ENCODE measurements around the gene DNAJC10.

DNAJC10 gene

DNA sequence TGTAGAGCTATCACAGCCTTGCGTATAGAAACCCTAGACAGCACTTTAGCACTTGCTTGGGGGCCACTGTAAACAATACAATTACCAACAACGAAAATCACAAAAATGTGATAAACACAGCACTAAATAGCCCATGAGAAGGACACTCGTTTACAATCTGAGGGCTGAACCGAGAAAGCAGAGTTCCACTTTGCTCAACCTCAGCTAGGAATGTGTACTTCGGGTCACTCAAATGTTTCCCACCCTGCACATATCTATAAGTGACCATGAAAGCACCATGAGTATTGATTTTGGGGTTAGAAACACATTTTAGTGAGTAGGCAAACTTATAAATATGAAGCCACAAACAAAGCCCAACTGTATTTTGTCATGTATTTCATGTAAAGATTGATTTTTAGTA lies 88.1 kb downstream of the DNAJC10 start:
- DNase-seq = no peak

DNA sequence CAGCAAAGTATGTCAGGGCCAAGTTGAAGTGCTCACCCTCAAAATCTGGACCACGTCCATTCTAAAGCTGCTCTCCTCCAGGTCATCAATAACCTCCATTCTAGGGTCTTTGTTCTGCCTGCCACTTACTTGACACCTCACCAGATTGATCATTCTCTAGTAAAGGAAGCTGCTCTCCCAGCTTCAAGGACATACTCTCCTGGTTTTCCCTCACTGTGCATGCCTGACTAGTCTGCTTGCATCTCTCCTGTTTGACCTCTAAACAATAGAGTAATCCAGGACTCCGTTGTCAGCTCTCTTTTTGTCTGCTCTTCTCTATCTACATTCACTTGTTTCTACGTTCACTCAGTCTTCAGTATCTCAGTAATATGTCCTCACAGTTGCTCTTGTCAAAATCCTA lies 91.3 kb downstream of the DNAJC10 start:
- DNase-seq = no peak

DNA sequence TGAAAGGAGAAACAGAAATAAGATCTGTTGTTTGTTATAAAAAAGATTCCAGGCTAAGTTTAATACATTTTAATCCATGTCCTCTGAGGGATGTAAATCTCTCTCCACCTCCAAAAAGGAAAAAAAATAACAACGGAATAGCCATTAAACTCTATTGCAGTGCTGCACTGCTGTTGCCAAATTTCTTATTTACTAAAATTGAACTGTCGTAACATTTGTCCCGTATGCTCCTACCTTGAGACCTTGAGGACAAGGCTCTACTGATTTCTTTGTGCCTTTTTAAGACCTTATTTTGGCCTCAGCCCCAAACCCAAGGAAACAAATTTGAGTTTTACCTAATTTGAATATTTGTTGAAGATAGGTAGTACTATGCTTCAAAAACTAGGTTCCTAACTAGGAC lies 94.0 kb downstream of the DNAJC10 start:
- no peak for DNase-seq

DNA sequence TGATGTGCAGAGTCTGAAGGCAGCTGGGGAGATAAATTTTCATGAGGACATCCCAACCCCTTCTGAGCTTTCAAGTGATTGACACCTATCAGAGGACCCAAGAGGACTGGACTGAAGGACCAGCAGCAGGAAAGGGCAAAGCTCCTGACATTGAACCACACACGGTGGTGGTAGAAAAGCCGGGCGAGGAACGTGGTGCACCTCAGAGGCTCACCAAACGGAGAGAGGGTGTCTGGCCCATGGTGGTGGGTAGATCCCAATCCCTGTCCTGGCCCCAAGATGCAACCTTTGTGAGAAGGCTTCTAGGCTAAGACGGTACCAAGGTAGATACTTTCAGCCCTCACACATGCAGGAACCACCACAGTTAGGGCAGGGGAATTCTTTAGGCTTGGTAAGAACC lies 98.3 kb downstream of the DNAJC10 start:
- DNase-seq = no peak

DNA sequence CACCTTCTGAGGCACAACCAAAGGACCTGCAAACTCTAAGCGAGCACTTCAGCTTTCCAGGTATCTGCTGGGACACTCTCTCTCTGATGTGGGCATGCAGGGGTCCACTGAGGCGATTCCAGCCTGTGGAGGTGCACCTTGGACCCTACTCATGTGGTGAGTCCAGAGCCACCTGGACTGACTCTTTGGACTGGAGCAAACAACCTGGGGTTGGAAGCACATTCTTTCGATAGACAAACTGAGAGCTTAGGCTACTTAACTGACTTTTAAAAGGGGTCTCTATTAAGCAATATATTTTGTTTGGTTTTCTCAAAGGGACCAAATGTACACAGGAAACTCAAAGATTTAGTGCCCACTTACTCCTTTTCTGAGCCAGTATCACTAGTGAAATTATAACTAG lies 98.7 kb downstream of the DNAJC10 start:
- no peak for DNase-seq

DNA sequence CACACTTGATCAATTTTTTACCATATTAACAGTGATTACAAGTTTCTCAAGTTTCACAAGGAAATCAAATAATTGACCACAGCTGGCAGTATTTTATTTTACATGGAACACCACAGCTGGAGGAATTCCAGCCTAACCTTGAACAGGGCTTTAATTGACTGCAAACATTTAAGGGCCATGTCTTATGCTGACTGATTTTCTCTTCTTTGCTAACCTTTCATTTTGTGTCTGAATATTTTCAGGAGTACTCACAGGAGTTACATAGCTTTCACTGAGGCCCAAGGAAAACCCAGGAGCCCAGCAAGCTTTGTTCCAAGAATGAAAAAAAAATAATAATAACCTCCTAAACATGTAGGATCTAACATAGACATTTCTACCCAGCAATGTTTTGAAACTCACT lies 100.8 kb downstream of the DNAJC10 start:
- no peak for DNase-seq

DNA sequence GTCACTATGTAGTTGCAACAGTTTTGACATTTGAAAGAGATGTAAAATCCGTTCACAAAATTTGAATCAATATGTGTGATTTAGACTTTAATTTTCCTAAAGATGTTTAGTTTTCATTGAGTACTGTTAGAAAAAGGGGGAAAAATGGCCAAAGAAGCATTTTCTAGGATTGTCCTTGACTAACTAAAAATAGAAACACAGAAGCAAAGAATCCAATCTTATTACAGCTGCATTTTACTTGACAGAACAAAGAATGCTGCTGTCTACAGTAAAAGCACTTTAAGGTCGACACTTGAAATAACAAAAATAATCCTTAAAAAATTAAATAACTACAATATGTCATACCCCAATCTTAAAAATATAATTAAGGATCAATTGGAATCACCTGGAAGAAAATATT lies 101.5 kb downstream of the DNAJC10 start:
- no peak for DNase-seq

DNA sequence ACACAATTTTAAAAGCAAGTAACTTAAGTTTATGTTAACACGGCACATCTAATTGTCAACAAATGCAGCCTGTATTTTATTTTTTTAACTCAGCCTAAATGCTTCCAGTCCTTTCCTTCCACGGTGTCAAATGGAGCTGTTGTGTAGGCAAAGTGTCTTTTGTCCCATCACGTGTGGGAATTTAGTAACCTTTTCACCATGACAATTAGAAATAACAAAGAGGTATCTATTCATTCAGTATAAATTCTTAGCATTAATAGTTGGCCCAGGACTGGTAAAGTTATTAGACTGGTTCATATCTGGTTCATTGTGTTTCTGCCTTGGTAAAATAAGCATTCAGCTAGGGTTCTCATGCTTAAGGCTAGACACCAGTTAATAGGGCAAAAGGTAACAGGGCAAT lies 102.4 kb downstream of the DNAJC10 start:
- no peak for DNase-seq

DNA sequence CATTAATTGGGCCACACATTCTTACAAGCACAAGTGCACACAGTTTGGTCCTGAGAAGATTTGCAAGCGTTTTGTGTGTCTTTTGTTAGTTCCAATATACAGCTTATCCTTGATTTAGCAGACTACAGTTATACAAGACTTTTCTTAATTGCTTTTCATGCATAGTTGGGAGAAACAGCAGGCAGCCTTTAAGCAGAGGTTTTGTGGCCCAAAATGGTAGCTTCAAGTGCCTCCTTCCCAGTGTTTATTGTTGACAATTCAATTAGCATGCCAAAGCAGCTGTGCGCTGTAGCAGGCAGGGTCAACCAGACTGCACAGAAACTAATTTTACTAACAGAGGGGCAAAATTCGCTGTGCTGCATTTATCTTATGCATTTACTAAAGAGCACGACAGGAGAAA lies 102.9 kb downstream of the DNAJC10 start:
- DNase-seq = no peak

DNA sequence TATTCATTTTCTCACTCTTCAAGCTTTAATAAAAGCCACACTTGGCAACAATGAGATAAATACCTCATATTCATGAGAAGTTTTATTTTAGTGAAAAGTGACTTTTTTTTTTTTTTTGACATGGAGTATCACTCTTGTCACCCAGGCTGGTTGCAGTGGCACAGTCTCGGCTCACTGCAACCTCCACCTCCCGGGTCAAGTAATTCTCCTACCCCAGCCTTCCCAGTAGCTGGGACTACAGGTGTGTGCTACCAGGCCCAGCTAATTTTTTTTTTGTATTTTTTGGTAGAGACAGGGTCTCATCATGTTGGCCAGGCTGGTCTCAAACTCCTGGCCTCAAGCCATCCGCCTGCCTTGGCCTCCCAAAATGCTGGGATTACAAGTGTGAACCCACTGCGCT lies 103.4 kb downstream of the DNAJC10 start:
- no peak for DNase-seq

DNA sequence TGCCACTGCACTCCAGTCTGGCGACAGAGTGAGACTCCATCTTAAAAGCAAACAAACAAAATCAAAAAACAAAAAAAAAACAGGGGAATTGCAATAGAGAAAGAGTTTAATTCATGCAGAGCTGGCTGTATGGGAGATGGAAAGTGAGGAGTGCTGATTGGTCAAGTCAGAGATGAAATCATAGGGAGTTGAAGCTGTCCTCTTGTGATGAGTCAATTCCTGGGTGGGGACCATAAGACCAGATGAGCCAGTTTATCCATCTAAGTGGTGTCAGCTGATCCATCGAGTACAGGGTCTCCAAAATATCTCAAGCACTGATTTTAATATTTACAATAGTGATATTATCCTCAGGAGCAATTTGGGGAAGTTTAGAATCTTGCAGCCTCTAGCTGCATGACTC lies 105.1 kb downstream of the DNAJC10 start:
- DNase-seq = no peak

DNA sequence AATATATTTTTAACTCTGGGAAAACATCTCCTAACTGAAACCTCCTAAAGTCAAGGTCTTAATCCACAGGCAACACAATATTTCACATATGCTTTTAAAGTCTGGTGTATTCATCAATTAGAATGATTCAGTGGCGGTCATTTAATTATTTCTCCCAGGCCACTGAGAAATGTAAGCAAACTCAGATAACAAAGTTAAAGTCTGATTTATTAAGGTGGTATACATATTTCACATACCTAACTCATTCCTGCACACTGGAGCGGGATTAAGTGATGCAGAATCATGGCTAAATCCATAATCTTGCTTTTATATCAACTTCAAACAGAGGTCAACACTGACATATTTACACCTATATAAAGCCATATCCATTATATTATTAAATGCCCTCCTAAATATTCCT lies 106.7 kb downstream of the DNAJC10 start:
- DNase-seq = no peak

DNA sequence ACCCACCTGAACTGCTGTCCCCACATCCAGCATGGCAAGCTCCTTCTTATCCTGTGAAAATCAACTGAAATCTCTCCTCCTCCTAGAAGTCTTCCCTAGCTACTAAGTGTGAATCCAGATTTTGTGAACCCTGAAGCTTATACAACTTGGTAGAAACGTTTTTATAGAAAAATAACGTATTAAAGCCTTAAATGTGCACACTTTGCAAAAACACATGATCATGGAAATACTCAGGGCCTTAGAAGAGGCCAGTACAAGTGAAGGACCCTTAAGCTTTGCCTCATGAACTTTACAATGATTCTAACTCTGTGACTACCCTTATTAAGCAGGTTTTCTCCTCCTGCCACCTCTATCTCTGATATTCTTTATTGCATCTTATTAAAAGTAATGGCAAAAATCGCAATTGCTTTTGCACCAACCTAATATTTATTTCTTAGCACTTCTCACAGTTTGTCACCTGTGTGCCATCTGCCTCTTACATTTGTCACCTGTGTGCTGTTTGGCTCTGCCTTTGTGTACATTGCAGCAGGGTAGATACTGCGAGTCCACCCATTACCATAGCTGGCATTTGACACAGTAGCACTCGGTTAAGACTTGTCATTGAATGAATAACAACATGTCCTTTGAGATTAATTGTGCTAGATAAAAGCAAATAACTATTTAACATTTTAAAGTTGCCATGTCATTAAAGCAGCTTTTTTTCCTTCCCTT lies 108.2 kb downstream of the DNAJC10 start:
- DNase-seq = no peak

DNA sequence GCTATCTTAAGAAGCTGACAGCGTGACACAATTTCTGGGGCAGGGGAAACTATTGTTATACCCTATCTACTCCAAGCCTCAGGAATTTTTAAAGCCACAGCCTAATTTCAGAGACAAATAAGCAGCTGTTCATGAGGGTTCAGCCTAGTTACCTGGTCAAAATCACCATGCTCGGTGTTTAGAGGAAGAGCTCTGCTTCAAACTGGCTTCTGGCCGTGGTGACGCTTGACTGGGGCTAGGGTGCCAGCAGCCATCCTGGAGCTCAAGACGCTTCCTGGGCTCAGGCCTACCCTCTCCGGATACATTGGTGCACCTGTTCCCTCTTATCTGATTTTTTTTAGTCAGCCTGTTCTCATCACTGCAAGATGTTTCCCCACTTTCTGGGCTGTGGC lies 108.7 kb downstream of the DNAJC10 start:
- DNase-seq = no peak

DNA sequence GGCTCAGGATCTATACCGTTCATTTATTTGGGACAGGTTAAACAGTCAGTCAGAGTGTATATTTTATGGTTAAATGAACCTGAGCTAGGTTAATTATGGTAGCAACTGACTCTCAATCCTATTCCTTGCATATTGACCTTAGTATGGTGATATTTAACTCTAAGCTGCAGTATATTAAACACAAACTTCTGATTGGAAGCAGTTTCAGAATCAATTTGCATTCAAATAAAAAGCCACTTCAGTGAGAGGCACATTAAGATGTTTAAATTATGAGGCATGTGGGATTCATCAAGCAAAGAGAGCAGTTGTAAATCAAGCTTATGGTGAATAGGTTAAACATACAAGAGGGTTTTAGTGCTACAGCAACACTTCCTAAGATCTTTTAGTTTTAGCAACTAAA lies 110.0 kb downstream of the DNAJC10 start:
- DNase-seq = no peak

DNA sequence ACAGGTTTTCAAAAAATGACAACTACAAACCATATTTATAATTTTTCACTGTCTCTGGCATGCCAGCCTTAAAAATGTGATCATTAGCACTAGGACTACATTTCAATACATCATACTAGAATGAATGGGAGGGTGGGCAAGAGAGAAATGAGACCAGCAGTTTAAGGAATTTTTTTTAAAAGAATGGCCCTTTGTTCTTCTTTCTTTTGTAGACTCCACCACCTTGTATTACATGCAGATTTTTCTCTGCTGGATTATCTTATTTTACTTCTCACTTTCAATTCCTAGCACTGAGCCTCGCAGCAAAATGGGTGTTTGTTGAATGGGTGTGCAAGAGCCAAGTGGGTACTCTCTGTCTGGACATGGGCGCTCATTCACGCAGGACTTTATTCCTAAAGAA lies 110.4 kb downstream of the DNAJC10 start:
- DNase-seq = no peak

DNA sequence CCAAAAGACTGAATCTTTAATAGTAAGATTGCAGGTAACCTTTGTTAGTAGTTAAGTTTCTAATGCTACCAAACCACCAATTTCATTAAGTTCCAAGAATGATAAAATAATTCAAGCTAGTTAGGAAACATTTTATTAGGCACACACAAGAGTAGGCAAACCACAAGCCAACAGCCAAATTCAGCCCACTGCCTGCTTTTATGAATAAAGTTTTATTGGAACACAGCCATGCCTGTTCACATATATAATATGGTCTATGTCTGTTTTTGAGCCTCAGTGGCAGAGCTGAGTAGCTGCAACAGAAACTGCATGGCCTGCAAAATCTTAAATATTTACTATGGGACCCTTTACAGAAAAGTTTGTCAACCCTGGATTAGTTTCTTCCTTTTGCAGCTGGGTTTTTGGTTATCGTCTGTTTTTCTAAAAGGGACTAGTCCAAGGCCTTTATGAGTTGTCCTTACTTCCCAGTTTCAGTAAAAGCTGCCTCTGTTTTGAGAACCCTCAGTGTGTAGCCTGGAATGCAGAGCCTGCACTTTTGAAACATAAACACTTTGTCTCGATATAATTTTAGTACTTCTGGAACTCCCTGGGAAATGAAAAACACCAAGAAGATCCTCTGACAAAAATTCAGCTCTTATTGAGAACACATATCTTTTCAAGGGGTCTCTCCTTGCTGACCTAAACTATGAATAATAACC lies 111.3 kb downstream of the DNAJC10 start:
- no peak for DNase-seq

DNA sequence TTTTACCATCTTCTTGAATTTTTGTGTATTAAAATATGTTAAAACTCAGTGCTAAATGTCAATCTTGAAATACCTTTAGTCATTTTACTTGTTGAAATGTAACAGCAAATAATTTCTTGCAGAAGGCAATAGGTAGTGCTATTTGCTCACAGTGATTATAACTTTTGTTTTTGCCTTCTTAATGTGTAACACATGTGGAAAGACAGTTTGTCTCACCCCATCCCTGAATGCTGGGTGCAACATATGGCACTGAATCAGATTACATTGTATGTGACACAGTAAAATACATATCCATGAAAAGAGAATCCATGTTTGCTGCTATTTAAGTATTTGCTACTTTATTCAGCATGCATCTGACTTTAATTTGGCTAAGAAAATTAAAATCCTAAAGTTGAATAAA lies 115.0 kb downstream of the DNAJC10 start:
- DNase-seq = no peak

DNA sequence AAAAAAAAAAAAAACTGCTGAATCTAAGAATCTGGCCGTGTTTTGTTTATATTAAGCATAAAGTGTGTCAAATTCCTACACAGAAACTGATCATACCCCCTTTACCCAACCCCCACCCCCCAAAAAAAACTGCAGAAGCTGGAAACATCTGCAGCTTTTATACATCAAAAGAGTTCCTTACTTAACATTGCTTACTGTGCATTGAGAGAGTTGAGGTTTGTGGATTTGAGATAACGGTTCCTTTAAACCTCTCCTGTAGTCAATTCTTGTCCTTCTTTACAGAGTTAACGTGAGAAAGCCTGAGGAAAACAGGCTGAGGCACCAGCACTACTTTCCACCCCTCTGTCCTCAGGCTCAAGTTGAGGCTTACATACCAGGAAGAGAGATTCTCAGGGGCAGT lies 115.9 kb downstream of the DNAJC10 start:
- DNase-seq = no peak

DNA sequence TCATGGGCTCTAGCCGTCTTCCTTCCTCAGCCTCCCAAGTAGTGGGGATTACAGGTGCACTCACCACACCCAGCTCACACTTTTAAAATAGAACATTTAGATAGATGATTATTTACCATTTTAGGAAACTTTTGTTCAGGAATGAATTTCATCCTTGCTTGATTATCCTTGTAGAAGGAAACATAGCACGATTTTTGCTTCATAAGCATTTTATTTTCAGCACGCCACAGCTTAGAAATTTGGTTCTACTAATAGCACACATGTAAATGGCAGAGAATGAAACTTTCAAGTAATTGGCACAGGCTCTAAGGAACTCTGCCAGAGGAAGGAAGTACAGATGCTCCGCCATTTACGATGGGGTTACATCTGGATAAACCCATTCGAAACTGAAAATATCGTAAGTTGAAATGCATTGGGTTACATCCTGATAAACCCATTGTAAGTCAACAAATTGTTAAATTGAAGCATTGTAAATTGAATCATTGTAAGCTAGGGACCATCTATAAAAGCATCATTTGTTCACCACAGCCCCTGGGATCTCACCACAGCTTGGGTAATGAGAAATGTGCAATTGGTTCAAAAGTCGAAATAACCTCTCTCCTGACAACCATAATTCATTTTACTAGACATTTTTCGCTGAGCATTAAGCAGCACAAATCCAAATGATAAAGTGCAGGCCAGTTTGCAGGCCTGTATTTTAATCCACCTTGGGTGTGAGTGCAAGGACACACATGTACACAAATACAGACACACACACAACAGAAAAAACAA lies 117.2 kb downstream of the DNAJC10 start:
- DNase-seq = no peak

DNA sequence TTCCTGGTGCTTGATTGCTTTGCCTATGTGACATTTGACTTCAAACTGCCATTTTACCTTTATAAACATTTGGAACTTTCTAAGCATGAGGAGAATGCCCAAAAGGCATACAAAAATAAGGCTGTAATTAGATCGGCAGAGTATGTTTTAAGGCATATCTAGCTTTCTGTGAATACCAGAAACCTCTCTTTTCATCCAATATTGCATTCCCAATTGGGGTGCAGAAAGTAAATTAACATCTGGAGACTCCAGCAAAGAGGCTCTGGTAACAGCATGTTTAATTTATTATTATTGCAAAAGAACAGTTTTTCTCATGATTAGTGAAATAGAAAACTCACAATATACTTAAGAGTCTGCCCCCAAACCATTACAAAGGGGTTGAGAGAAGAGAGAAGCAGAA lies 118.2 kb downstream of the DNAJC10 start:
- no peak for DNase-seq

DNA sequence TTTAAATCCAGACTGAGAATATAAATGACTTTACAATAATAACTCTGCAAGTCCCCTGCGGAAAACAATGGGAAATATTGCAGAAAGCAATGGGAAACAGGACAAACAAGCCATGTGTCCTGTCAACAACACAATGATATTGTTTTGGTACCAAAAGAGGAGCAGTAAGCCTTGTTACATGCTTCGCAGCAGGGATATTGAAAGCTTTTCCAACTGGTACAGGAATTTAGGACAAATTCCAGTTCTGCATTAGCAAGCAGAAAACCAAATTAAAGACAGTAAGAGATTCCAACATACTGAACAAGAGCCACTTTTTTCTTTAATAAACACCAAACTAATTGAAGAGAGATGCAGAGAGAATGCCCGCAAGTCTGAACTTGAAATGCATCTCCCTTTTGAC lies 120.4 kb downstream of the DNAJC10 start:
- DNase-seq = no peak
